ENCODE measurements around the gene RSL1D1.

RSL1D1 gene

DNA sequence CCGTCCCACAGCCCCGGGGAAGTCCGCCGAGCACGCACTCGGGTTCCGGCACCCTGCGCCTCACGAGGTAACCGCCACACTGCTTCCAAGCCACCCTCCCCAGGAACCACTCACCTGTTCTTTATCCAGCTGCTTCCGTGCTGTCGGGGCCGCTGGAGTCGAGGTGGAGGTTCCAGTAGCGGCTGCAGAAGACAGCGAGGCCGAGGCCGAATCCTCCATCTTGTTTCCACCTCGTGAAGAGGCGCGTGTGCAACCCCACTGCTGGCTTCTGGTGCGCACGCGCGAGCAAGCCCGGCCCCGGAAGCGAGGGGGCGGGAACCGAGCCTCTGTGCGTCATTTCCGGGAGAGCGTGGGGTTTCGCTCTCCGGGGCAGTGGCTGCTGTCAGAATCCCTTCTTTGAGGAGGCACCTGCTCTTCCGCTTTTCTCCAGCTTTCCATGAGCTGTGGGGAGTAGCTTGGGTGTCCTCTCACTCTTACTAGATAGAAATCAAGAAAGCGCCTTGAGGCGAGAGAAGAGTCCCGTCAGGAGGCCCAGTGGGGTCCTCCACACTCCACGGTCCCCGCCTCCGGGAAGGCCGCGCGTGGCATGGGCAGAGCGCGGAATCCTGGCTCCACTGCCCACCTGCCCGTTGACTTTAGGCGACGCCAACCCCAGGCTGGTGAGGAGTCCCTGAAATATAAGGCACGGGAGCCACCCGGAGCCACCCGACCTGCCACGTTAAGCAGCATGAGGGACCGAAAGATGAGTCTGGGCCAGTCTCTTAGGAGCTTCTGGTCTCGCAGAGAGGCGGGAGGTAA, at the start of gene RSL1D1:
Gene RSL1D1, minus strand, starts transcription at position 249 of the 798 bp plus-strand sequence. Its CDS starts 30 bp downstream, at position 219.
- DNase-seq (ENCODE audit: low spot score) = peak; percentile 96

- DNase-seq (ENCODE audit: low spot score) = peak; percentile 48
Measured at GRCh38 chr16:11901091-11901490, 49.7 kb upstream of the RSL1D1 start.

- peak; percentile 81 for DNase-seq (ENCODE audit: low spot score)
Measured at GRCh38 chr16:11896486-11897176, 45.3 kb upstream of the RSL1D1 start.

- no peak for DNase-seq (ENCODE audit: low spot score)
Measured at GRCh38 chr16:11893571-11893970, 42.2 kb upstream of the RSL1D1 start.

DNA sequence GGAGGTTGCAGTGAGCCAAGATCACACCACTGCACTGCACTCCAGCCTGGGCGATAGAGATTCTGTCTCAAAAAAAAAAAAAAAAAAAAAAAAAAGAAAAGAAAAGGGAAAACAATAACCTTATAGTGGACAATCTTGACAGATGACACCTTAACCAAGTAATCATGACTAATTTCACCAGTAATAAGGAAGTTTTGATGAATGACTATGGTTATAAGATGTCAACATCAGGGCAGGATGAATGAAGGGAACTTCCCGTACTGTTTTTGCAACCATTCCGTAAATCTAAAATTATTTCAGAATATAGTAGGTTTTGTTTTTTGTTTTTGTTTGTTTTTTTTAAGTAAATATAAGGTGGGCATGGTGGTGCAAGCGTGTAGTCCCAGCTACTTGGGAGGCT, 41.4 kb upstream of the RSL1D1 start:
- DNase-seq (ENCODE audit: low spot score) = no peak

DNA sequence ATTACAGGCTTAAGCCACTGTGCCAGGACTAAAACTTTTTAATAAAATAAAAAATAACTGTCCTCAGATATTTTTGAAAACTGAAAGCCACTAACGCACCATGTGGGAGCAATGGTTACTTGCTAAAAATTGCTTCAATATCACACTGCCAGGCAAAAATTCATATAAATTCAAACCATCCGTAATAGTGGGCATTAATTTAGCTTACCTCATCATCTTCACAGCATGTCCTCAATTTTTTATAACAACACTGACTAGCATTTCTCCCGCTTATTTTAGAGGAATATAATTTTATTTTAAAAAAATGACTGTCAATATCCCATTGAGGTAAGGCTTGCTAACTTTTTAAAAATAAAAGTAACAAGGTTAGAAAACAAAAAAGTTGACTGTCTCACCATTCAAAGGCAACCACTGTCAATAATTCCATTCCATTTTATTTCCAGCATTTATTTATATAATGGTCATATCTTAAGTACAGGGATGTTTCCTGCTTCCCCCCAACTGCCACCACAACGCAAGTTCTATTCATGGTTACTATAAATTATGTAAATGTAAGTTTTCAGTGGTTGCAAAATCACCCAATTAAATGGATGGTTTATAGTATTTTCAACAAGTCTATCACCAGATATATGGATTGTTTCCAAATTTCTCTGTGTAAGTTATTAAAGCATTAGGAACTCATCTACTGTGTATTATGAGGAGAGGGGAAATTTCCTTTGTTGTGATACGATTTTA, 39.1 kb upstream of the RSL1D1 start:
- no peak for DNase-seq (ENCODE audit: low spot score)

- no peak for DNase-seq (ENCODE audit: low spot score)
Measured at GRCh38 chr16:11886881-11887280, 35.5 kb upstream of the RSL1D1 start.

- DNase-seq (ENCODE audit: low spot score) = no peak
Measured at GRCh38 chr16:11884035-11884434, 32.7 kb upstream of the RSL1D1 start.

- no peak for DNase-seq (ENCODE audit: low spot score)
Measured at GRCh38 chr16:11880007-11880406, 28.7 kb upstream of the RSL1D1 start.

DNA sequence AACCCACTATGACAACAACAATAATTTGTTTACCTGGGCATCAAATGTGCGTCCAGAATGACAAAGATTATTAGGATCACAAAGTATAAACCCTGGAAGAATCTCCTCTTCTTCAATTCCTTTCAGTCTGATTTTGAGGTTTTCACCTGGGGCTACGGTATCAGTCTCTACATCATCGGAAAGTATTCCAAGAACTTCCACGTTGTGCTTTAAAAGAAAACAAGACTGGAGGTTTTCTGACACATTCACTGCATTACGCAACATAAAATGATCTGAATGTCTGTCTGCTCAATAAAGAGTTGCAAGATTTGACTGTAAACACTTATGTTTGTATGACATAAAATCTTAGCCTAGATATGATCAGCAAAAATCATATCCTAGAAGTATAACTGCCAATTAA, 26.0 kb upstream of the RSL1D1 start:
- DNase-seq (ENCODE audit: low spot score) = no peak

DNA sequence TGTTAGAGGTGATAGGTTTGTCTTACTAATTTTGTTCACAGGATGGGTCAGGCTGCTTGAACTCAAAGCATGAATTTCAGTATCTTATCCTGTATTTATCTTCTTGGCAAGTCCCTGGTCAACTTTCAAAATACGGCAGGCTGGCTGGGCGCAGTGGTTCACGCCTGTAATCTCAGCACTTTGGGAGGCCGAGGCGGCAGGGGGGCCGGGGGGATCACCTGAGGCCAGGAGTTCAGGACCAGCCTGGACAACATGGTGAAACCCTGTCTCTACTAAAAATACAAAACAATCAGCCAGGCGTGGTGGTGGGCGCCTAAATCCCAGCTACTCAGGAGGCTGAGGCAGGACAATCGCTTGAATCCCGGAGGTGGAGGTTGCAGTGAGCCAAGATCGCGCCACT, 25.0 kb upstream of the RSL1D1 start:
- DNase-seq (ENCODE audit: low spot score) = no peak

- no peak for DNase-seq (ENCODE audit: low spot score)
Measured at GRCh38 chr16:11875721-11876120, 24.4 kb upstream of the RSL1D1 start.

- no peak for DNase-seq (ENCODE audit: low spot score)
Measured at GRCh38 chr16:11871193-11871592, 19.9 kb upstream of the RSL1D1 start.

DNA sequence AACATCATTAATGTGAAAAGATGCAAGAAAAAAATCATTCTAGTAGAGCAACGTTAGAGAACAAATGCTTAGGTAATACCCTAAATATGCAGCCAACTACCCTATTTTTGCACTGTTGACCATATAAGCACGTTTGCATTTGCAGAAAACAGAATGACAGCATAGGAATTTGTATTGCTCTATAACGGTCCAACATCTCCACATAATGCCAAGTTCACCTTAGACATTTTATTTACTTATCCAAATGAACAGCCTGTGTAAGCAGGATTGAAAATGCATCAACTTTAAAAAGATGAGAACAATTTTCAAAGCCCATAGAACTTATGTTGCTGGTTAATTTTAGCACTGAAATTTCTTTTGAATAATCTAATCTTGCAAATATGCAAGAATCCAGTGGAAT, 19.1 kb upstream of the RSL1D1 start:
- DNase-seq (ENCODE audit: low spot score) = no peak

DNA sequence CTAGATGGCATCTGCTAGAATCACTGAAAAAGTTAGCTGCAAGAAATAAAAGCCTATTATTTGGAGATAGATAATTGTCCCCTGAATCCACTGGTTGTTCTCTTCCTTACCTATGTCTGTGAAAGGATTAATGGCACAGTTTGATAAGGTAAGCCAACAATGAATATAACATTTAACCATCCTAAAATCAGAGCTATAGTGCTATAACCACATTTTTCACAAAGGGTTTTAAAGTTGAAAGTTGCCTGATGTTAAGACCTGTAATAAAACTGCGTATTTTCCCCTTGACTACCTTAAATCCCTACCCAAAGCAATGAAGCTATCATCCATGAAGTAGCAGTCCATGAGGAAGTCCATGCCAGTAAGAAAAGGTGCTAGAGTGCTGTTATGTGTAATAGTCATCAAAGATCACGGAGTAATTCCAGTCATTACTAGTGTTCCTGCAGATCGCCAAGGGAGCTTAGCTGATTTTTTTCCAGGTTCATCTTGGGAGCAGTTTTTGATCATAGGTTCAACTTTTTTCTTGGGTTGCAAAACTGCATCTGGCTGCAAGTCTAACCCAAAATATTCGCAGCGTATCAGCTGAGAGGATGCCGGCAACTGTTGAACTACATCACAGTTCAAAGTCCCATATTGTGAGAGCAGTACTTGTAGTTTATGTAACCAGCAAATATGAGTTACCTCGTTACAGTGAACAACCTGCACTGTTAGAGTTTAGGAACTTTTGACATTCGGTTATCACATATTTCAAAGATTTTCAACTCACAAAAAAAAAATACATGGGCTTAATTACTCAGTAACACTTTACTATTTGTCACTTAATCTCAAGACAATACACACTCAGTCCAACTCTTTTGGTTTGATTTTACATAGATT, 18.2 kb upstream of the RSL1D1 start:
- DNase-seq (ENCODE audit: low spot score) = no peak

DNA sequence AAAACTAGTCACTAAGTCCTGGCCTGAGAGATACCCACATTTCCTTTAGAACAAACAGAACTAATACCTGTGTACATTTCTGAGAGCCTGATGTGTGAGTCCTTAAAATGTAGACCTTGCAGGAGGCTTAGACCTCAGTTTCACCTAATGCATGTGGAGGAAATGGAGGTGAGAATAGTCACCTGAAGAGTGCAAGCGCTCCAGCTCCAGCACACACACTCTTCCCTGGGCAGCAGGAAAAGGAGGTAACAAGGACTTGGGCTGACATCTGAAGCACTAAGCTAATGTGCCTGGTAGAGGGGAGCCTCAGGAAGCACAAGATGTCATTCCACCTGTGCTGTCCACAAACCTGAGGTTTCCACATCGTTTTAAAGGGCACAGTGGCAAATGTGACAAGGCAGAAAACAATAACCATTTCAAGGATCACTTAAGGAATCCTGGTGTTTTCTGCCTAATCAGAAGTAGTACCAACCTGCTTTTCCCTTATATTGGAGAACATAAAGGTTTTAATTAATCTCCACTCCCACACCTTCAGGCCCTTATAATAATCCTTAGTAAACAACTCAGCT, 17.2 kb upstream of the RSL1D1 start:
- DNase-seq (ENCODE audit: low spot score) = no peak

DNA sequence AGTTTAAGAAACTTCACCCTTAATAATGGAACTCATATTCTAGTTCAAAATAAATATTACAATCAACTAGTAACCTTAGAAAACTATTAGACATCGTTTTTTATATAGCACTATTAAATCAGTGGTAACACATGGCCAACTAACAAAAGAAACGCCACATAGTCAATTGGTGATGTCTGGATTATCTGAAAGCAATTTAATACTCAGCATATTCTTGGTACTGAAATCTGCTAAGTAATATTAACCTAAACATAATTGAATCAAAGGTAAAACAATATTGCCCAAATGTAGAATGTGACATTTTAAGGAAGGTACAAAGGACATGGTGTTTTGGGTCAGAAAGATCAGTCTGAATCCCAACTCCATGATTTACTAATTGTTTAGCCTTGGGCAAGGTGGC, 11.1 kb upstream of the RSL1D1 start:
- DNase-seq (ENCODE audit: low spot score) = no peak

- DNase-seq (ENCODE audit: low spot score) = no peak
Measured at GRCh38 chr16:11857161-11857560, 5.8 kb upstream of the RSL1D1 start.

DNA sequence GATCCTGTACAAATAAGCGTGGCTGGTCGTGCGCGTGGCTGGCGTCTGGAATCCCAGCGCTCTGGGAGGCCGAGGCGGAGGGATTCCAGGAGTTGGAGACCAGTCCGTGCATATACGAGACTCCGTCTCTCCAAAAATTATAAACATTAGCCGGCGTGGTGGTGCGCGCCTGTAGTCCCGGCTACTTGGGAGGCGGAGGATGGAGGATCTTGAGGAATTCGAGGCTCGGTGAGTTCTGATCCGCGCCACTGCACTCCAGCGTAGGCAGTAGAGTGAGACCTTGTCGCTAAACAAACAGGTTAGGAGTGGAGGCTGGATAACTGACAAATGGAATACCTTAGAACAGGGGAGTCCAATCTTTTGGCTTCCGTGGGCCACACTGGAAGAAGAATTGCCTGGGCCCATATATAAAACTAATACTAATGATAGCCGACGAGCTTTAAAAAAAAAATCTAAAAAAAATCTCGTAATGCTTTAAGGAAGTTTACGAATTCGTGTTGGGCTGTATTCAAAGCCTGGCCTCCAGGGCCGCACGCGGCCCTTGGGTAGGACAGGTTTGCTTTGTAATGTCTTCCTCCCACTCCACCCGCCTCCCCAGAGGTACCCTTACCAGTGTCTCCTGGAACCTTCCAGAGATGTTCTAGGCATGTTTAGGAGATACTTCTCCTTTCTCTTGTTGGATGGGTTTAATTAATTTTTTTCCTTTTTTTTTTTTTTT, 909 bp upstream of the RSL1D1 start:
- no peak for DNase-seq (ENCODE audit: low spot score)

- DNase-seq (ENCODE audit: low spot score) = no peak
Measured at GRCh38 chr16:11848842-11849241, 2.5 kb downstream of the RSL1D1 start.

- DNase-seq (ENCODE audit: low spot score) = no peak
Measured at GRCh38 chr16:11844499-11844898, 6.8 kb downstream of the RSL1D1 start.

Data from kidney capillary endothelial cell (primary cell).